ENCODE data around the gene ADAMTS17.

The ADAMTS17 gene

DNA sequence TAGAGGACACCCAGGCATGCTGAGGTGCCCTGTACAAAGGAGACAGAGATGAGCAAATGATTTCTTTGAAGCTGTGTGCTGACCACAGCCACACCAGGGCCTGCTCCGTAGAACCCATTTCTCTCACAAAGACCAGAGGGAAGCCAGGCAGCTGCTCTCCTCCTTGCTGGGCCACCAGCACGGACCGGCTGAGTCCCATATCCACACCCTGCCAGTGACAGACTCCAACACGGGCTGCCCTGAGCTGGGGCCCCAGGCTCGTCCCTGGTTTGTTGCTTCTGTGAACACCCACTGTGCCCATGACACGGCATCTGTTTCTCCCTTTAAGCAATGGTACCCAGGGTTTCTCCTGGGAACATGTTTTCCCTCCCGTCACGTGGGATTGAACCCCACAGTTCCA lies 284.5 kb downstream of the ADAMTS17 start:
- H3K9me3 Mint-ChIP-seq, result no peaks in the 10 kb centered on the region
- no peak for ATAC-seq (ENCODE audit: low read depth)
- H3K27me3 Mint-ChIP-seq, result peaks cover 6% of the 10 kb centered on the region
- H3K27ac Mint-ChIP-seq, result no peak overlapping the region
- H3K4me1 Mint-ChIP-seq, result no peaks in the 10 kb centered on the region
- no peak overlapping the region for H3K4me3 Mint-ChIP-seq
- H3K36me3 Mint-ChIP-seq, result no peaks in the 10 kb centered on the region
- DNase-seq (ENCODE audit: low spot score in 2 of 2), result no peak

GRCh38 chr15:100056411-100057072 lies 285.2 kb downstream of the ADAMTS17 start:
- no peak overlapping the region for H3K4me3 Mint-ChIP-seq
- H3K9me3 Mint-ChIP-seq, result no peaks in the 10 kb centered on the region
- peaks cover 6% of the 10 kb centered on the region for H3K27me3 Mint-ChIP-seq
- no peak for ATAC-seq (ENCODE audit: low read depth)
- H3K27ac Mint-ChIP-seq, result no peak overlapping the region
- H3K4me1 Mint-ChIP-seq, result no peaks in the 10 kb centered on the region
- DNase-seq (ENCODE audit: low spot score in 2 of 2), result no peak
- no peaks in the 10 kb centered on the region for H3K36me3 Mint-ChIP-seq

DNA sequence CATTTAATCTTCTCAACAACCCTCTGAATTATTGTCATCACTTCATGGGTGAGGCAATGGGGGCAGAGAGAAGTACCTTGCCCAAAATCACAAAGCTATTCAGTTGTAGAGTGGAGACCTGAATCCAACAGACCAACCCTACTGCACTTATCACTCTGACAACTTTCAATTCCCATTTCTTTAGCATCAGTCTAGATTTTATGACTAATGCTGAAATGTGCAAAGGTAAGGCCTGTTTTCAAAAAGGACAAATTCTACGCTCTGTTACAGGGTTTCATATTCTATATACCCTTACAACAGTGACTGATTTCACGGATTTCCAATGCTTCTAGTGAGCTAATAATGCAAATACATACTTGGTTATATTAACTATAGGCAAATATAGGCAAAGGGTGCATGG lies 286.0 kb downstream of the ADAMTS17 start:
- ATAC-seq (ENCODE audit: low read depth) (no peak), DNase-seq (ENCODE audit: low spot score in 2 of 2) (no peak)
- H3K27me3 Mint-ChIP-seq, result peaks cover 6% of the 10 kb centered on the region
- no peak overlapping the region for H3K4me3 Mint-ChIP-seq
- no peak overlapping the region for H3K27ac Mint-ChIP-seq
- H3K9me3 Mint-ChIP-seq, result no peaks in the 10 kb centered on the region
- H3K4me1 Mint-ChIP-seq, result no peaks in the 10 kb centered on the region
- no peaks in the 10 kb centered on the region for H3K36me3 Mint-ChIP-seq

GRCh38 chr15:100054539-100054938 lies 287.2 kb downstream of the ADAMTS17 start:
- DNase-seq (ENCODE audit: low spot score in 2 of 2), result no peak
- Mint-ChIP-seq H3K4me3 (no peak overlapping the region), H3K9me3 (no peaks in the 10 kb centered on the region), H3K27me3 (peaks cover 6% of the 10 kb centered on the region), H3K27ac (no peak overlapping the region), H3K36me3 (no peaks in the 10 kb centered on the region), H3K4me1 (no peaks in the 10 kb centered on the region)
- ATAC-seq (ENCODE audit: low read depth), result no peak

GRCh38 chr15:100053474-100054121 lies 288.2 kb downstream of the ADAMTS17 start:
- no peaks in the 10 kb centered on the region for H3K4me1 Mint-ChIP-seq
- H3K9me3 Mint-ChIP-seq, result no peaks in the 10 kb centered on the region
- H3K36me3 Mint-ChIP-seq, result no peaks in the 10 kb centered on the region
- no peak overlapping the region for H3K27ac Mint-ChIP-seq
- no peak overlapping the region for H3K4me3 Mint-ChIP-seq
- peaks cover 6% of the 10 kb centered on the region for H3K27me3 Mint-ChIP-seq
- DNase-seq (ENCODE audit: low spot score in 2 of 2) (no peak), ATAC-seq (ENCODE audit: low read depth) (no peak)

- Mint-ChIP-seq H3K36me3 (no peaks in the 10 kb centered on the region), H3K4me3 (no peak overlapping the region), H3K27ac (no peak overlapping the region), H3K9me3 (peaks cover 2% of the 10 kb centered on the region), H3K27me3 (peaks cover 2% of the 10 kb centered on the region), H3K4me1 (no peaks in the 10 kb centered on the region)
- ATAC-seq (ENCODE audit: low read depth) (no peak), DNase-seq (ENCODE audit: low spot score in 2 of 2) (no peak)
Measured at GRCh38 chr15:100052716-100053473, 288.9 kb downstream of the ADAMTS17 start.

- no peaks in the 10 kb centered on the region for H3K4me1 Mint-ChIP-seq
- H3K27ac Mint-ChIP-seq, result no peak overlapping the region
- DNase-seq (ENCODE audit: low spot score in 2 of 2) (no peak), ATAC-seq (ENCODE audit: low read depth) (no peak)
- H3K9me3 Mint-ChIP-seq, result peaks cover 9% of the 10 kb centered on the region
- H3K4me3 Mint-ChIP-seq, result no peak overlapping the region
- no peaks in the 10 kb centered on the region for H3K36me3 Mint-ChIP-seq
- no peaks in the 10 kb centered on the region for H3K27me3 Mint-ChIP-seq
Measured at GRCh38 chr15:100050877-100051786, 290.6 kb downstream of the ADAMTS17 start.

- H3K27ac Mint-ChIP-seq, result no peak overlapping the region
- H3K27me3 Mint-ChIP-seq, result no peaks in the 10 kb centered on the region
- H3K36me3 Mint-ChIP-seq, result no peaks in the 10 kb centered on the region
- H3K4me3 Mint-ChIP-seq, result no peak overlapping the region
- H3K4me1 Mint-ChIP-seq, result no peaks in the 10 kb centered on the region
- no peak for ATAC-seq (ENCODE audit: low read depth)
- no peak for DNase-seq (ENCODE audit: low spot score in 2 of 2)
- peaks cover 9% of the 10 kb centered on the region for H3K9me3 Mint-ChIP-seq
Measured at GRCh38 chr15:100049936-100050876, 291.6 kb downstream of the ADAMTS17 start.

DNA sequence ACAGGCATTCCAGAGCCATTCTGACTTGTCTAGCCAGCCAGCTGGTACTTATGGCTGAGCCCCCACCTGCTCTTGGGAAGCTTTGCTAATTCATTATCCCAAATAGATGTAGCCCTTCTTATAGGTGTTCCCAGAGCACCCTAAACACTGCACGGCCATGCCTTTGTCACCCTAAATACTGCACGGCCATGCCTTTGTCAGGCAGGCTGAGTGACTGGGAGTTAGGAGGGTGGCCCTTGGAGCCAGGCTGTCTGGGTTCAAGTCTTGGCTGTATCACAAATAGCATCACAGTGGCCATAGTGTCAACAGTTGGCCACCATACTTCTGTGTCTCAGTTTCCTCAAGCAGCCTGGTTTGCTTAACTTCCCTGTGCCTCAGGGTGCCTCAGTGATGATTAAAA lies 292.3 kb downstream of the ADAMTS17 start:
- no peak for ATAC-seq (ENCODE audit: low read depth)
- Mint-ChIP-seq H3K27me3 (no peaks in the 10 kb centered on the region), H3K36me3 (no peaks in the 10 kb centered on the region), H3K4me3 (no peak overlapping the region), H3K4me1 (no peaks in the 10 kb centered on the region), H3K9me3 (peaks cover 9% of the 10 kb centered on the region), H3K27ac (no peak overlapping the region)
- no peak for DNase-seq (ENCODE audit: low spot score in 2 of 2)

GRCh38 chr15:100048736-100049135 lies 293.0 kb downstream of the ADAMTS17 start:
- no peak for DNase-seq (ENCODE audit: low spot score in 2 of 2)
- Mint-ChIP-seq H3K4me1 (no peaks in the 10 kb centered on the region), H3K9me3 (peaks cover 9% of the 10 kb centered on the region), H3K27ac (no peak overlapping the region), H3K27me3 (no peaks in the 10 kb centered on the region), H3K4me3 (no peak overlapping the region), H3K36me3 (no peaks in the 10 kb centered on the region)
- ATAC-seq (ENCODE audit: low read depth), result no peak

DNA sequence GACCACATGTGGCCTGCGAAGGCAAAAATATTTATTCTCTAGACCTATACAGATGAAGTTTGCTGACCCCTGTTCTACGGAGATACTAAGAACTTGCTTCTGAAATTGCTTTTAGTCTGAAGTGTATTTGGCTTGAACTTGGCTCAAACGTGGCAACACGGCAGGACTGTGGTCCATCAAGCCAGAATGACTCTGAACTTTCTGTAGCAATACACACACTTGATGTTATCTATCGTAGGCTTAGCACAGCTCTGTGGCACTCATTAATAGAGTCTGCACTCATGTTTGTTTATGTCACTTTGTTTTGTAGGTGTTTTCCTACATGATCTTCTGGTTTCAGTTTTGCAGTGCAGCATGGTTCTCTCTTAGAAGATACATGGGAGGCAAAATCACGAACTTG lies 298.1 kb downstream of the ADAMTS17 start:
- Mint-ChIP-seq H3K9me3 (peaks cover 10% of the 10 kb centered on the region), H3K27ac (no peak overlapping the region), H3K27me3 (peaks cover 6% of the 10 kb centered on the region), H3K4me1 (peaks cover 3% of the 10 kb centered on the region), H3K4me3 (no peak overlapping the region), H3K36me3 (no peaks in the 10 kb centered on the region)
- DNase-seq (ENCODE audit: low spot score in 2 of 2), result no peak
- no peak for ATAC-seq (ENCODE audit: low read depth)

GRCh38 chr15:100043068-100043641 lies 298.6 kb downstream of the ADAMTS17 start:
- Mint-ChIP-seq H3K4me1 (peaks cover 3% of the 10 kb centered on the region), H3K4me3 (no peak overlapping the region), H3K36me3 (no peaks in the 10 kb centered on the region), H3K27me3 (peaks cover 6% of the 10 kb centered on the region), H3K9me3 (peaks cover 10% of the 10 kb centered on the region), H3K27ac (no peak overlapping the region)
- DNase-seq (ENCODE audit: low spot score in 2 of 2) (no peak), ATAC-seq (ENCODE audit: low read depth) (no peak)

- DNase-seq (ENCODE audit: low spot score in 2 of 2) (no peak), ATAC-seq (ENCODE audit: low read depth) (no peak)
- Mint-ChIP-seq H3K4me3 (no peak overlapping the region), H3K27ac (no peak overlapping the region), H3K27me3 (peaks cover 6% of the 10 kb centered on the region), H3K4me1 (peaks cover 3% of the 10 kb centered on the region), H3K36me3 (no peaks in the 10 kb centered on the region), H3K9me3 (peaks cover 7% of the 10 kb centered on the region)
Measured at GRCh38 chr15:100042558-100042957, 299.2 kb downstream of the ADAMTS17 start.
